ENCODE measurements around the gene LY6G6D.
"Not testable (repeated sequence)": the region's sequence is repeated elsewhere in the genome, so short reads cannot be mapped to it uniquely, and the experiment has no call there.

Gene LY6G6D

DNA sequence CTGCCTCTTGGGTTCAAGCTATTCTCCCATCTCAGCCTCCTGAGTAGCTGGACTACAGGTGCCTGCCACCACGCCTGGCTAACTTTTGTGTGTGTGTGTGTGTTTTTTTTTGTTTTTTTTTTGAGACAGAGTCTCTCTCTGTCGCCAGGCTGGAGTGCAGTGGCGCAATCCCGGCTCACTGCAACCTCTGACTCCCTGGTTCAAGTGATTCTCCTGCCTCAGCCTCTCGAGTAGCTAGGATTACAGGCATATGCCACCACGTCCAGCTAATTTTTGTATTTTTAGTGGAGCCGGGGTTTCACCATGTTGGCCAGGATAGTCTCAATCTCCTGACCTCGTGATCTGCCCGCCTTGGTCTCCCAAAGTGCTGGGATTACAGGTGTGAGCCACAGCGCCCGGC, 6.0 kb upstream of the LY6G6D start:
- H2BK15ac ChIP-seq (ENCODE audit: low read length); H4K91ac ChIP-seq (ENCODE audit: low read depth, low read length, poor library complexity); H3K18ac ChIP-seq (ENCODE audit: low read length); H3K14ac ChIP-seq (ENCODE audit: low read length); H3K23ac ChIP-seq (ENCODE audit: low read depth, low read length, poor library complexity); H2AK5ac ChIP-seq (ENCODE audit: low read depth, low read length); H3K4me2 ChIP-seq (ENCODE audit: insufficient read depth, low read length, poor library complexity, severe bottlenecking); H3K9me3 ChIP-seq (replicated peaks in 1 of 2; ENCODE audit: control insufficient read depth in 2 of 2, insufficient read depth in 1 of 2, low read depth in 1 of 2, low read length in 2 of 2); H2BK120ac ChIP-seq (ENCODE audit: low read depth, low read length); H4K8ac ChIP-seq (ENCODE audit: low read depth, low read length); H2BK12ac ChIP-seq (ENCODE audit: low read length); H3K9ac ChIP-seq (ENCODE audit: low read depth, low read length, poor library complexity); H2AFZ ChIP-seq (ENCODE audit: low read length); H3K4ac ChIP-seq (ENCODE audit: low read length); H3K79me1 ChIP-seq (ENCODE audit: low read depth, low read length); H3K4me3 ChIP-seq (ENCODE audit: low read length in 2 of 2); H3K27me3 ChIP-seq (ENCODE audit: control insufficient read depth in 3 of 3, insufficient read depth in 3 of 3, low read depth in 1 of 3, low read length in 3 of 3); H3K27ac ChIP-seq (replicated peaks; ENCODE audit: low read length); H2BK5ac ChIP-seq (ENCODE audit: low read length); H3K36me3 ChIP-seq (replicated peaks in 1 of 2; ENCODE audit: control insufficient read depth in 2 of 2, insufficient read depth in 2 of 2, low read length in 2 of 2); DNase-seq (ENCODE audit: low spot score): not testable (repeated sequence)
- peaks cover 10 to 12% of the 10 kb centered on the region in 2 donors for H3K4me1 ChIP-seq (ENCODE audit: control insufficient read depth in 2 of 2, insufficient read depth in 1 of 2, low read depth in 1 of 2, low read length in 2 of 2)
- no CpG with 5 or more reads among the region's 11 CpGs for WGBS, 2 donors (ENCODE audit: extremely low coverage in 2 of 2, insufficient read length in 2 of 2, insufficient replicate concordance in 1 of 2)

DNA sequence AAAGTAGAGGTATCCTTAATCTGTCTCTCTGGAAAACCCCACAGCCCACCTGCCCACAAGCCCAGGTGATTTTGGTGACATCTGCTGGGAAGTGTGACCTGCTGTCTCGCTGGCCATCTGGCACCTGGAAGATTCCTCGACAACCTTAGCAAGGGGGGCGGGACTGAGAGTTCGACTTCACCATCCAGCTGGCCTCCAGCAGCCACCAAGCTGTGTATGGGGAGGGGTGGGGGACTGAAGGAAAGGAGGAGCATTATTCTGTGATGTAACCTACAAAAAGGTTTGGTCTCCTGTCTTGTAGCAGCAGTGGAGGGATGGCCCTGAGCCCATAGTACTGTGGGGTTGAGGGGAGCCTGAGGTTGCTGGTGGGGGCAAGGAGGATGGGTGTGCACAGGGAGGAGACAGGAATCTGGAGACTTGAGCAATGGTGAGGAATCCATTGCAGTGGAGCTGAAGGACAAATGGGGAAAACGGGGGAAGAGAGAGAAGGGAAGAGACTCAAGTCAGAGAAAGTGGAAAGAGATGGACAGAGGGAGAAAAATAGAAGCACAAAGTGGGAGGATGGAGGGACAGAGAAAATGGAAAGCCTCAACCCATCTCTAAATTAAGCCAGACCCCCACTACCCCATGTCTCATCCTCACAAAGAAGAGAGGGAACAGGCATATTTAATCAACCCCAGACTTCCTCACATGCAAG, 4.5 kb upstream of the LY6G6D start:
- peak overlapping the region; percentile 59 for H2BK5ac ChIP-seq (ENCODE audit: low read length)
- H3K4me3 ChIP-seq (ENCODE audit: low read length in 2 of 2), result no peak overlapping the region
- no peak overlapping the region for H3K4me2 ChIP-seq (ENCODE audit: insufficient read depth, low read length, poor library complexity, severe bottlenecking)
- H3K4ac ChIP-seq (ENCODE audit: low read length), result peak overlapping the region; percentile 10
- H3K14ac ChIP-seq (ENCODE audit: low read length), result no peak overlapping the region
- H3K9ac ChIP-seq (ENCODE audit: low read depth, low read length, poor library complexity), result no peak overlapping the region
- H3K27me3 ChIP-seq (ENCODE audit: control insufficient read depth in 3 of 3, insufficient read depth in 3 of 3, low read depth in 1 of 3, low read length in 3 of 3), result peaks cover 0 to 4% (median 0%) of the 10 kb centered on the region in 3 experiments
- no peak overlapping the region for H3K27ac ChIP-seq (replicated peaks; ENCODE audit: low read length)
- peak overlapping the region; percentile 89 for H2AK5ac ChIP-seq (ENCODE audit: low read depth, low read length)
- H2BK15ac ChIP-seq (ENCODE audit: low read length), result no peak overlapping the region
- no peak overlapping the region for H2BK120ac ChIP-seq (ENCODE audit: low read depth, low read length)
- H3K18ac ChIP-seq (ENCODE audit: low read length), result no peak overlapping the region
- no peak overlapping the region for H2AFZ ChIP-seq (ENCODE audit: low read length)
- H3K79me1 ChIP-seq (ENCODE audit: low read depth, low read length), result no peaks in the 10 kb centered on the region
- peak overlapping the region; percentile 39 for H4K91ac ChIP-seq (ENCODE audit: low read depth, low read length, poor library complexity)
- H4K8ac ChIP-seq (ENCODE audit: low read depth, low read length), result no peak overlapping the region
- H3K4me1 ChIP-seq (ENCODE audit: control insufficient read depth in 2 of 2, insufficient read depth in 1 of 2, low read depth in 1 of 2, low read length in 2 of 2), result peaks cover 13 to 17% of the 10 kb centered on the region in 2 donors
- H2BK12ac ChIP-seq (ENCODE audit: low read length), result no peak overlapping the region
- H3K9me3 ChIP-seq (replicated peaks in 1 of 2; ENCODE audit: control insufficient read depth in 2 of 2, insufficient read depth in 1 of 2, low read depth in 1 of 2, low read length in 2 of 2), result no peaks in the 10 kb centered on the region
- H3K23ac ChIP-seq (ENCODE audit: low read depth, low read length, poor library complexity), result peak overlapping the region; percentile 38
- no peak for DNase-seq (ENCODE audit: low spot score)
- no peaks in the 10 kb centered on the region for H3K36me3 ChIP-seq (replicated peaks in 1 of 2; ENCODE audit: control insufficient read depth in 2 of 2, insufficient read depth in 2 of 2, low read length in 2 of 2)
- no CpG with 5 or more reads among the region's 5 CpGs for WGBS, 2 donors (ENCODE audit: extremely low coverage in 2 of 2, insufficient read length in 2 of 2, insufficient replicate concordance in 1 of 2)

DNA sequence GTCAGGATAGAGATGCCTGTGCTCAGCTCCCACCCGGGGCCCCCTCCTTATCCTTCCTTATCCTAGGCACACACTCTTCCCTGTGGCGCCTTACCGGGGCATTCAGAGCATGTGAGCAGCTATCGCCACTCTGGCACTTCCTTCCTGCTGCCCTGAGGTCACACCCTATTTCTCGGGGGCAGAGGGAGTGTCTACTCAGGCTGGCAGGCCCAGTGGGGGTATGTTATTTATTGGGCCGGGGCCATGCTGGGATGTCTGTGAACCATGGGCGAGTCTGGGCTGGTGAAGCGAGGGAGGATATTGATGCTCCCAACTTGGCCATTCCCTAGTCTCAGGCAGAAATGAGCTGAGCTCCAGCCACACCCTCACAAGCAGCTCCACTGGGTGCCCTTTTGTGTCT, 3.9 kb upstream of the LY6G6D start:
- no CpG with 5 or more reads among the region's 8 CpGs for WGBS, 2 donors (ENCODE audit: extremely low coverage in 2 of 2, insufficient read length in 2 of 2, insufficient replicate concordance in 1 of 2)
- no peaks in the 10 kb centered on the region for H3K36me3 ChIP-seq (replicated peaks in 1 of 2; ENCODE audit: control insufficient read depth in 2 of 2, insufficient read depth in 2 of 2, low read length in 2 of 2)
- no peak overlapping the region for H3K4me2 ChIP-seq (ENCODE audit: insufficient read depth, low read length, poor library complexity, severe bottlenecking)
- H2BK5ac ChIP-seq (ENCODE audit: low read length), result peak overlapping the region; percentile 59
- no peak overlapping the region for H2BK120ac ChIP-seq (ENCODE audit: low read depth, low read length)
- H3K9ac ChIP-seq (ENCODE audit: low read depth, low read length, poor library complexity), result no peak overlapping the region
- H3K14ac ChIP-seq (ENCODE audit: low read length), result no peak overlapping the region
- no peak overlapping the region for H3K27ac ChIP-seq (replicated peaks; ENCODE audit: low read length)
- no peak overlapping the region for H3K4me3 ChIP-seq (ENCODE audit: low read length in 2 of 2)
- peak overlapping the region; percentile 35 for H2BK15ac ChIP-seq (ENCODE audit: low read length)
- H3K4ac ChIP-seq (ENCODE audit: low read length), result no peak overlapping the region
- no peaks in the 10 kb centered on the region for H3K9me3 ChIP-seq (replicated peaks in 1 of 2; ENCODE audit: control insufficient read depth in 2 of 2, insufficient read depth in 1 of 2, low read depth in 1 of 2, low read length in 2 of 2)
- H3K79me1 ChIP-seq (ENCODE audit: low read depth, low read length), result no peaks in the 10 kb centered on the region
- H2AK5ac ChIP-seq (ENCODE audit: low read depth, low read length), result peak overlapping the region; percentile 89
- H3K27me3 ChIP-seq (ENCODE audit: control insufficient read depth in 3 of 3, insufficient read depth in 3 of 3, low read depth in 1 of 3, low read length in 3 of 3), result peaks cover 0 to 4% (median 0%) of the 10 kb centered on the region in 3 experiments
- peak overlapping the region; percentile 39 for H4K91ac ChIP-seq (ENCODE audit: low read depth, low read length, poor library complexity)
- H3K23ac ChIP-seq (ENCODE audit: low read depth, low read length, poor library complexity), result no peak overlapping the region
- H2BK12ac ChIP-seq (ENCODE audit: low read length), result no peak overlapping the region
- no peak overlapping the region for H2AFZ ChIP-seq (ENCODE audit: low read length)
- H3K18ac ChIP-seq (ENCODE audit: low read length), result peak overlapping the region; percentile 60
- H3K4me1 ChIP-seq (ENCODE audit: control insufficient read depth in 2 of 2, insufficient read depth in 1 of 2, low read depth in 1 of 2, low read length in 2 of 2), result peaks cover 13 to 17% of the 10 kb centered on the region in 2 donors
- no peak for DNase-seq (ENCODE audit: low spot score)
- no peak overlapping the region for H4K8ac ChIP-seq (ENCODE audit: low read depth, low read length)

DNA sequence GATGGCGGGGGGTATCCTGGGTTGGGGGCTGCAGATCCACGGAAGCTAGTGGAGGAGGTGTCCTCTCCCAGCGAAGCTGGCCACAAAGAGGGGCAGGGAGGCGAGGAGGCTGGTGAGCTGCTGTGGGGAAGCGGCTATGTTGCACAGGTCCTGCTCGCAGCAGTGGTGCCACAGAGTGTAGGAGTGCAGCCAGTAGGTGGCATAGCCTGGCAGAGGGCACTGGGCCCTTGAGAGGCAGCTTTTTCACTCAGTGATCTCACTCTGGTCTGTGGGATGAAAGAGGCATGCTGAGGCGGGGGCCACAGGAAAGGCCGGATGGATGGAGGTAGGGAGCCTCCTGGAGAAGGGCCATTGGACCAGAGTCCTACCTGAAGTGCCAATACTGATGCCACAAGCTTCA, 2.9 kb upstream of the LY6G6D start:
- Histone ChIP-seq H2BK120ac (ENCODE audit: low read depth, low read length) (peak overlapping the region; percentile 20), H2BK12ac (ENCODE audit: low read length) (peak overlapping the region; percentile 96), H3K79me1 (ENCODE audit: low read depth, low read length) (no peaks in the 10 kb centered on the region), H2AK5ac (ENCODE audit: low read depth, low read length) (peak overlapping the region; percentile 99), H3K14ac (ENCODE audit: low read length) (no peak overlapping the region), H3K4ac (ENCODE audit: low read length) (peak overlapping the region; percentile 78), H4K91ac (ENCODE audit: low read depth, low read length, poor library complexity) (peak overlapping the region; percentile 75), H3K18ac (ENCODE audit: low read length) (peak overlapping the region; percentile 75), H3K4me3 (ENCODE audit: low read length in 2 of 2) (no peak overlapping the region), H3K4me2 (ENCODE audit: insufficient read depth, low read length, poor library complexity, severe bottlenecking) (no peak overlapping the region), H3K27me3 (ENCODE audit: control insufficient read depth in 3 of 3, insufficient read depth in 3 of 3, low read depth in 1 of 3, low read length in 3 of 3) (peaks cover 0 to 5% (median 0%) of the 10 kb centered on the region in 3 experiments), H3K27ac (replicated peaks; ENCODE audit: low read length) (no peak overlapping the region), H3K4me1 (ENCODE audit: control insufficient read depth in 2 of 2, insufficient read depth in 1 of 2, low read depth in 1 of 2, low read length in 2 of 2) (peaks cover 13 to 17% of the 10 kb centered on the region in 2 donors), H3K9ac (ENCODE audit: low read depth, low read length, poor library complexity) (no peak overlapping the region), H2BK15ac (ENCODE audit: low read length) (peak overlapping the region; percentile 87), H3K36me3 (replicated peaks in 1 of 2; ENCODE audit: control insufficient read depth in 2 of 2, insufficient read depth in 2 of 2, low read length in 2 of 2) (no peaks in the 10 kb centered on the region), H3K9me3 (replicated peaks in 1 of 2; ENCODE audit: control insufficient read depth in 2 of 2, insufficient read depth in 1 of 2, low read depth in 1 of 2, low read length in 2 of 2) (no peaks in the 10 kb centered on the region), H2AFZ (ENCODE audit: low read length) (no peak overlapping the region), H4K8ac (ENCODE audit: low read depth, low read length) (peak overlapping the region; percentile 49), H2BK5ac (ENCODE audit: low read length) (no peak overlapping the region), H3K23ac (ENCODE audit: low read depth, low read length, poor library complexity) (peak overlapping the region; percentile 77)
- WGBS, 2 donors (ENCODE audit: extremely low coverage in 2 of 2, insufficient read length in 2 of 2, insufficient replicate concordance in 1 of 2), result no CpG with 5 or more reads among the region's 8 CpGs
- DNase-seq (ENCODE audit: low spot score), result no peak
